ENCODE results near the gene GABARAPL1.
A peak's percentile ranks its signal among the peaks of the same experiment; 100 is the strongest.

Gene GABARAPL1

GRCh38 chr12:10227648-10228047 lies 15.0 kb downstream of the GABARAPL1 start:
- Histone ChIP-seq H3K27ac (replicated peaks) (no peak overlapping the region), H3K27me3 (ENCODE audit: insufficient read depth, poor library complexity, severe bottlenecking) (no peaks in the 10 kb centered on the region), H3K4me3 (replicated peaks; ENCODE audit: insufficient read depth, low read length) (no peak overlapping the region)
- DNase-seq (ENCODE audit: low read depth in 1 of 2, low spot score in 1 of 2), result no peak
- TF ChIP-seq, protein P1, sequence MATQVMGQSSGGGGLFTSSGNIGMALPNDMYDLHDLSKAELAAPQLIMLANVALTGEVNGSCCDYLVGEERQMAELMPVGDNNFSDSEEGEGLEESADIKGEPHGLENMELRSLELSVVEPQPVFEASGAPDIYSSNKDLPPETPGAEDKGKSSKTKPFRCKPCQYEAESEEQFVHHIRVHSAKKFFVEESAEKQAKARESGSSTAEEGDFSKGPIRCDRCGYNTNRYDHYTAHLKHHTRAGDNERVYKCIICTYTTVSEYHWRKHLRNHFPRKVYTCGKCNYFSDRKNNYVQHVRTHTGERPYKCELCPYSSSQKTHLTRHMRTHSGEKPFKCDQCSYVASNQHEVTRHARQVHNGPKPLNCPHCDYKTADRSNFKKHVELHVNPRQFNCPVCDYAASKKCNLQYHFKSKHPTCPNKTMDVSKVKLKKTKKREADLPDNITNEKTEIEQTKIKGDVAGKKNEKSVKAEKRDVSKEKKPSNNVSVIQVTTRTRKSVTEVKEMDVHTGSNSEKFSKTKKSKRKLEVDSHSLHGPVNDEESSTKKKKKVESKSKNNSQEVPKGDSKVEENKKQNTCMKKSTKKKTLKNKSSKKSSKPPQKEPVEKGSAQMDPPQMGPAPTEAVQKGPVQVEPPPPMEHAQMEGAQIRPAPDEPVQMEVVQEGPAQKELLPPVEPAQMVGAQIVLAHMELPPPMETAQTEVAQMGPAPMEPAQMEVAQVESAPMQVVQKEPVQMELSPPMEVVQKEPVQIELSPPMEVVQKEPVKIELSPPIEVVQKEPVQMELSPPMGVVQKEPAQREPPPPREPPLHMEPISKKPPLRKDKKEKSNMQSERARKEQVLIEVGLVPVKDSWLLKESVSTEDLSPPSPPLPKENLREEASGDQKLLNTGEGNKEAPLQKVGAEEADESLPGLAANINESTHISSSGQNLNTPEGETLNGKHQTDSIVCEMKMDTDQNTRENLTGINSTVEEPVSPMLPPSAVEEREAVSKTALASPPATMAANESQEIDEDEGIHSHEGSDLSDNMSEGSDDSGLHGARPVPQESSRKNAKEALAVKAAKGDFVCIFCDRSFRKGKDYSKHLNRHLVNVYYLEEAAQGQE (IDR thresholded peaks at IDR 0.05; ENCODE audit: insufficient replicate concordance, low read depth), result no peak
- TF ChIP-seq POLR2AphosphoS5 (IDR thresholded peaks at IDR 0.05; ENCODE audit: low read depth) (no peak), CTCF (IDR thresholded peaks at IDR 0.05; ENCODE audit: insufficient read depth, low read length) (no peak), SPI1 (IDR thresholded peaks at IDR 0.05; ENCODE audit: borderline replicate concordance, low read depth) (no peak), GABPA (IDR thresholded peaks at IDR 0.05; ENCODE audit: low read depth) (no peak)

DNA sequence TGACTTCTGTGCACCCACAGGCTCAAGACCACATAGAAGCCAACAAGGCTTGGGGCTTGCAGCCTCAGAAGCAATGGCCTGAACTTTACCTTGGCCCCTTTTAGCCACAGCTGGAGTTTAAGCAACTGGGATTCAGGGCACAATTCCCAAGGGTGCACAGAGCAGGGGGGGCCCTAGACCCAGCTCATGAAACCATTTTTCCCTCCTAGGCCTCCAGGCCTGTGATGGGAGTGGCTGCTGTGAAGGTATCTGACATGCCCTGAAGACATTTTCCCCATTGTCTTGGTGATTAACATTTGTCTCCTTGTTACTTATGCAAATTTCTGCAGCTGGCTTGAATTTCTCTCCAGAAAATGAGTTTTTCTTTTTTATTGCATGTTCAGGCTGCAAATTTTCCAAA lies 21.9 kb downstream of the GABARAPL1 start:
- Histone ChIP-seq H3K4me3 (replicated peaks; ENCODE audit: insufficient read depth, low read length) (no peak overlapping the region), H3K27me3 (ENCODE audit: insufficient read depth, poor library complexity, severe bottlenecking) (no peaks in the 10 kb centered on the region), H3K27ac (replicated peaks) (no peak overlapping the region)
- TF ChIP-seq, protein P1 (IDR thresholded peaks at IDR 0.05; ENCODE audit: insufficient replicate concordance, low read depth), result no peak
- TF ChIP-seq POLR2AphosphoS5 (IDR thresholded peaks at IDR 0.05; ENCODE audit: low read depth) (no peak), CTCF (IDR thresholded peaks at IDR 0.05; ENCODE audit: insufficient read depth, low read length) (no peak), GABPA (IDR thresholded peaks at IDR 0.05; ENCODE audit: low read depth) (no peak), SPI1 (IDR thresholded peaks at IDR 0.05; ENCODE audit: borderline replicate concordance, low read depth) (no peak)
- DNase-seq (ENCODE audit: low read depth in 1 of 2, low spot score in 1 of 2), result no peak

- Histone ChIP-seq H3K27ac (replicated peaks) (no peak overlapping the region), H3K27me3 (ENCODE audit: insufficient read depth, poor library complexity, severe bottlenecking) (no peaks in the 10 kb centered on the region), H3K4me3 (replicated peaks; ENCODE audit: insufficient read depth, low read length) (no peak overlapping the region)
- TF ChIP-seq SPI1 (IDR thresholded peaks at IDR 0.05; ENCODE audit: borderline replicate concordance, low read depth) (no peak), CTCF (IDR thresholded peaks at IDR 0.05; ENCODE audit: insufficient read depth, low read length) (peak; percentile 41)
- peak; percentile 32 to 39 for DNase-seq (ENCODE audit: low read depth in 1 of 2, low spot score in 1 of 2)
Measured at GRCh38 chr12:10235761-10236631, 23.3 kb downstream of the GABARAPL1 start.

Data from HL-60 (cell line).